Panc1 (cell line): Measurements from ENCODE around the gene PAPOLB. TPM values are rescaled to one million over a fixed set of nuclear protein-coding genes. Genes with fewer than 3 reads are reported as not detected.

Experiments
- ATAC-seq: fragments of 200-7000 bp; cut with Tn5 transposase; 2 replicates; pipeline ENCODE4 v1.9.1; 2020; ENCODE audit warnings: mild to moderate bottlenecking, moderate library complexity
- BruUV-seq: library from RNA; stranded (reverse); fragments of 400-500 nt; replicated peaks from 2 replicates; lab custom pipeline; 2021; lab: Mats Ljungman, UMichigan
- CTCF ChIA-PET: fragments of 300-600 bp; sonication (Branson Sonifier 250); formaldehyde crosslinking; loops from one replicate; lab custom pipeline; 2022; ENCODE audit warnings: antibody characterized with exemption; lab: Charles Lee
- POLR2A ChIA-PET: fragments of 300-600 bp; sonication (Branson Sonifier 250); formaldehyde crosslinking; loops from one replicate; lab custom pipeline; 2022; ENCODE audit warnings: antibody characterized with exemption; lab: Charles Lee
- DNase-seq: peaks from one replicate; pipeline ENCODE4 v3.0.0-alpha.2; 2010; ENCODE audit warnings: low read depth, low spot score
- H3K27ac ChIP-seq: 2 replicates; pipeline ENCODE4 v1.5.1; 2011; ENCODE audit warnings: mild to moderate bottlenecking, low read length, inconsistent platforms
- H3K27me3 ChIP-seq: fragments of 200-500 bp; sonication (Bioruptor generic); 2 replicates; pipeline ENCODE4 v1.6.0; 2014; ENCODE audit warnings: low read length, inconsistent platforms; ENCODE audit not compliant: control insufficient read depth, insufficient read depth
- H3K36me3 ChIP-seq: fragments of 200-500 bp; sonication (Bioruptor generic); 2 replicates; pipeline ENCODE4 v1.5.1; 2014; ENCODE audit warnings: inconsistent platforms, mild to moderate bottlenecking, low read length, moderate library complexity; ENCODE audit not compliant: control insufficient read depth, insufficient read depth
- H3K4me1 ChIP-seq: 2 replicates; pipeline ENCODE4 v1.5.1; 2011; ENCODE audit warnings: inconsistent platforms, mild to moderate bottlenecking, low read length, moderate library complexity; ENCODE audit not compliant: control insufficient read depth, insufficient read depth
- H3K4me3 ChIP-seq, 2 experiments: 2 replicates each; pipeline ENCODE4 v1.5.1; 2011 to 2012; ENCODE audit warnings: low read depth in 2 of 2, low read length in 2 of 2, mild to moderate bottlenecking in 2 of 2, inconsistent platforms in 1 of 2, moderate library complexity in 1 of 2
- H3K9me3 ChIP-seq: fragments of 200-500 bp; sonication (Bioruptor generic); 2 replicates; pipeline ENCODE4 v1.5.1; 2014; ENCODE audit warnings: low read depth, mild to moderate bottlenecking, inconsistent platforms, low read length, moderate library complexity; ENCODE audit not compliant: control insufficient read depth, insufficient read depth
- POLR2AphosphoS5 ChIP-seq: IDR thresholded peaks from 2 replicates; pipeline ENCODE4 v1.6.1; 2012; ENCODE audit warnings: mild to moderate bottlenecking, low read depth, low read length, moderate library complexity
- SIN3A ChIP-seq: IDR thresholded peaks from 2 replicates; pipeline ENCODE4 v1.6.1; 2012; ENCODE audit warnings: low read depth, mild to moderate bottlenecking, low read length, moderate library complexity, borderline replicate concordance; ENCODE audit not compliant: insufficient read depth
- TCF7L2 ChIP-seq: IDR thresholded peaks from 2 replicates; pipeline ENCODE4 v1.6.1; 2011; ENCODE audit warnings: mild to moderate bottlenecking, low read depth, low read length, inconsistent platforms
- in situ Hi-C: cut with HindIII; loops from 2 replicates; pipeline ENCODE4 v1.10.0; 2016; ENCODE audit warnings: low sequenced_read_pairs, low pct_unique_long_range_greater_than_20kb
- intact Hi-C: fragments of 100-400 bp; cut with micrococcal nuclease; formaldehyde crosslinking; loops from one replicate; pipeline ENCODE4 v1.10.0; 2022; ENCODE audit not compliant: unreplicated experiment
- total RNA-seq: library from RNA; stranded (reverse); gene quantifications from one replicate; pipeline ENCODE4 v1.2.1, GENCODE V29; 2021; ENCODE audit not compliant: unreplicated experiment
- TF ChIP-seq, protein P1 (sequence below): fragments of 450-650 bp; IDR thresholded peaks from 2 replicates; pipeline ENCODE4 v1.5.1; 2017; ENCODE audit warnings: mild to moderate bottlenecking
- TF ChIP-seq, protein P2 (sequence below), 2 experiments: IDR thresholded peaks; 2 replicates each; pipeline ENCODE4 v1.6.1; 2011 to 2012; ENCODE audit warnings: low read depth in 2 of 2, control low read depth in 1 of 2, low read length in 1 of 2, mild to moderate bottlenecking in 1 of 2, moderate library complexity in 1 of 2; ENCODE audit not compliant: insufficient read depth in 1 of 2

Gene PAPOLB
- total RNA-seq, 1 experiment from 2014 or later: not detected

DNA sequence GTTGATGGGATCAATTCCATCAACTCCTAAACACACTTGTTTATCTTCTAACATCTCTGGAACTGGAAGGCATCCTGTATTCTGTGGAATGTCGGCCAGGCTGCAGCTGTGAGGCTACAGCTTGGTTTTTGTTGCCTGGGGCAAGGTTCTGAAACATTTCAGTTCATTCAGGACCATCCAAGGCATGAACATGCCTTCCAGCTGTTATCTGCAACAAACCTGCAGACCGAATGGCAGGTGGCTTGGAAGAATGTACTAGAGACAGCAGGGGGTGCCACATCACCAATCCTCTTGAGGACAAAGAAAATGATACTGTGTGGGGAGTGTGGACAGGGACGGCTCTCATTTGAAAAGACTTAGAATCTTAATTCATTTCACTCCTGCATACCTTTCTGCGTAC, 12.4 kb downstream of the PAPOLB start:
- TF ChIP-seq, protein P1, sequence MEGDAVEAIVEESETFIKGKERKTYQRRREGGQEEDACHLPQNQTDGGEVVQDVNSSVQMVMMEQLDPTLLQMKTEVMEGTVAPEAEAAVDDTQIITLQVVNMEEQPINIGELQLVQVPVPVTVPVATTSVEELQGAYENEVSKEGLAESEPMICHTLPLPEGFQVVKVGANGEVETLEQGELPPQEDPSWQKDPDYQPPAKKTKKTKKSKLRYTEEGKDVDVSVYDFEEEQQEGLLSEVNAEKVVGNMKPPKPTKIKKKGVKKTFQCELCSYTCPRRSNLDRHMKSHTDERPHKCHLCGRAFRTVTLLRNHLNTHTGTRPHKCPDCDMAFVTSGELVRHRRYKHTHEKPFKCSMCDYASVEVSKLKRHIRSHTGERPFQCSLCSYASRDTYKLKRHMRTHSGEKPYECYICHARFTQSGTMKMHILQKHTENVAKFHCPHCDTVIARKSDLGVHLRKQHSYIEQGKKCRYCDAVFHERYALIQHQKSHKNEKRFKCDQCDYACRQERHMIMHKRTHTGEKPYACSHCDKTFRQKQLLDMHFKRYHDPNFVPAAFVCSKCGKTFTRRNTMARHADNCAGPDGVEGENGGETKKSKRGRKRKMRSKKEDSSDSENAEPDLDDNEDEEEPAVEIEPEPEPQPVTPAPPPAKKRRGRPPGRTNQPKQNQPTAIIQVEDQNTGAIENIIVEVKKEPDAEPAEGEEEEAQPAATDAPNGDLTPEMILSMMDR: peak; percentile 77
- no peak for TF ChIP-seq SIN3A
- BruUV-seq: no TSS peak
- DNase-seq: peak; percentile 10
- H3K4me1 ChIP-seq: no peaks in the 10 kb centered on the region
- no peak overlapping the region for H3K4me3 ChIP-seq
- 0 out of 2 replicates have a peak, but pooled peaks cover 3% of the 10 kb centered on the region for H3K27me3 ChIP-seq
- in situ Hi-C loops: no loop called here
- H3K9me3 ChIP-seq: no peaks in the 10 kb centered on the region
- peak; percentile 83 for ATAC-seq
- intact Hi-C loops: loop anchor here (5.0 kb wide), 1 partner anchor 233 kb away; no protein-coding TSS in a partner anchor
- POLR2A ChIA-PET: no interaction called here
- CTCF ChIA-PET: interaction anchor here (1.3 kb wide), 1 partner anchor 18 kb away, joined by 3 read pairs; no protein-coding TSS in a partner anchor
- no peak overlapping the region for H3K27ac ChIP-seq
- H3K36me3 ChIP-seq: no peaks in the 10 kb centered on the region

DNA sequence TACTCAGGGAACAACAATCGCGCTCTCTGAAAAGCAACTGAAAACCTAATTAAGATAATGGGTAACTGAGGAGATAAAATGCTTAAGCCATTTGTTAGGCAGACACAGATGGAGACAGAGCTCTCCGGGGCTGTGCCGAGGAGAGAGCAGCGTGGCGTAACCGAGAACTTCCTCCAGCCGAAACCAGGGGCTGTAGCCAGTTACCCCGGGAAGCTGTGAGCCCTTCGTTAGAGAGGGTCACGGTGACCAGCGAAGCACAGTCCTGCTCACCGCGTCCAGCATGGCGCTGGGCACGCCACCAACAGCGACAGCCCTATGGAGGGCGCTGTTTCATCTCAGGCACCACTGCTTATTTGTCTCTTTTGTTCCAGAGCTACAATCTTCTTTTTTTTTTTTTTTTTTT, 16.1 kb downstream of the PAPOLB start:
- Histone ChIP-seq H3K9me3 (no peaks in the 10 kb centered on the region), H3K4me3 (peak overlapping the region; percentile 2 to 27; a peak in 2 of 4 replicates), H3K27me3 (0 out of 2 replicates have a peak, but pooled peaks cover 3% of the 10 kb centered on the region), H3K36me3 (no peaks in the 10 kb centered on the region), H3K4me1 (0 out of 2 replicates have a peak, but pooled peaks cover 3% of the 10 kb centered on the region), H3K27ac (no peak overlapping the region)
- ATAC-seq: peak; percentile 50; the same call in 1 of the 2 replicates
- TF ChIP-seq TCF7L2 (no peak), POLR2AphosphoS5 (no peak), SIN3A (no peak)
- TF ChIP-seq, protein P2, sequence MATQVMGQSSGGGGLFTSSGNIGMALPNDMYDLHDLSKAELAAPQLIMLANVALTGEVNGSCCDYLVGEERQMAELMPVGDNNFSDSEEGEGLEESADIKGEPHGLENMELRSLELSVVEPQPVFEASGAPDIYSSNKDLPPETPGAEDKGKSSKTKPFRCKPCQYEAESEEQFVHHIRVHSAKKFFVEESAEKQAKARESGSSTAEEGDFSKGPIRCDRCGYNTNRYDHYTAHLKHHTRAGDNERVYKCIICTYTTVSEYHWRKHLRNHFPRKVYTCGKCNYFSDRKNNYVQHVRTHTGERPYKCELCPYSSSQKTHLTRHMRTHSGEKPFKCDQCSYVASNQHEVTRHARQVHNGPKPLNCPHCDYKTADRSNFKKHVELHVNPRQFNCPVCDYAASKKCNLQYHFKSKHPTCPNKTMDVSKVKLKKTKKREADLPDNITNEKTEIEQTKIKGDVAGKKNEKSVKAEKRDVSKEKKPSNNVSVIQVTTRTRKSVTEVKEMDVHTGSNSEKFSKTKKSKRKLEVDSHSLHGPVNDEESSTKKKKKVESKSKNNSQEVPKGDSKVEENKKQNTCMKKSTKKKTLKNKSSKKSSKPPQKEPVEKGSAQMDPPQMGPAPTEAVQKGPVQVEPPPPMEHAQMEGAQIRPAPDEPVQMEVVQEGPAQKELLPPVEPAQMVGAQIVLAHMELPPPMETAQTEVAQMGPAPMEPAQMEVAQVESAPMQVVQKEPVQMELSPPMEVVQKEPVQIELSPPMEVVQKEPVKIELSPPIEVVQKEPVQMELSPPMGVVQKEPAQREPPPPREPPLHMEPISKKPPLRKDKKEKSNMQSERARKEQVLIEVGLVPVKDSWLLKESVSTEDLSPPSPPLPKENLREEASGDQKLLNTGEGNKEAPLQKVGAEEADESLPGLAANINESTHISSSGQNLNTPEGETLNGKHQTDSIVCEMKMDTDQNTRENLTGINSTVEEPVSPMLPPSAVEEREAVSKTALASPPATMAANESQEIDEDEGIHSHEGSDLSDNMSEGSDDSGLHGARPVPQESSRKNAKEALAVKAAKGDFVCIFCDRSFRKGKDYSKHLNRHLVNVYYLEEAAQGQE (IDR thresholded peaks at IDR 0.05; ENCODE audit: insufficient read depth in 1 of 2, low read depth in 2 of 2, low read length in 1 of 2): no peak
- TF ChIP-seq, protein P1: no peak
- intact Hi-C loops (loop anchor here (5.0 kb wide), 1 partner anchor 237 kb away; no protein-coding TSS in a partner anchor), in situ Hi-C loops (no loop called here)
- no TSS peak for BruUV-seq
- no peak for DNase-seq
- CTCF ChIA-PET: interaction anchor here (0.6 to 0.9 kb wide), 4 partner anchors 16 to 161 kb away, joined by 3 to 4 read pairs (median 4); no protein-coding TSS in a partner anchor
- POLR2A ChIA-PET: interaction anchor here (0.7 kb wide), 1 partner anchor 76 kb away, joined by 9 read pairs; no protein-coding TSS in a partner anchor
